Measurements from ENCODE around the gene SPDYE3. TPM values are rescaled to one million over a fixed set of nuclear protein-coding genes. Genes with fewer than 3 reads are reported as not detected.

SPDYE3 gene
- total RNA-seq, 1 experiment from 2014 or later, result not detected

DNA sequence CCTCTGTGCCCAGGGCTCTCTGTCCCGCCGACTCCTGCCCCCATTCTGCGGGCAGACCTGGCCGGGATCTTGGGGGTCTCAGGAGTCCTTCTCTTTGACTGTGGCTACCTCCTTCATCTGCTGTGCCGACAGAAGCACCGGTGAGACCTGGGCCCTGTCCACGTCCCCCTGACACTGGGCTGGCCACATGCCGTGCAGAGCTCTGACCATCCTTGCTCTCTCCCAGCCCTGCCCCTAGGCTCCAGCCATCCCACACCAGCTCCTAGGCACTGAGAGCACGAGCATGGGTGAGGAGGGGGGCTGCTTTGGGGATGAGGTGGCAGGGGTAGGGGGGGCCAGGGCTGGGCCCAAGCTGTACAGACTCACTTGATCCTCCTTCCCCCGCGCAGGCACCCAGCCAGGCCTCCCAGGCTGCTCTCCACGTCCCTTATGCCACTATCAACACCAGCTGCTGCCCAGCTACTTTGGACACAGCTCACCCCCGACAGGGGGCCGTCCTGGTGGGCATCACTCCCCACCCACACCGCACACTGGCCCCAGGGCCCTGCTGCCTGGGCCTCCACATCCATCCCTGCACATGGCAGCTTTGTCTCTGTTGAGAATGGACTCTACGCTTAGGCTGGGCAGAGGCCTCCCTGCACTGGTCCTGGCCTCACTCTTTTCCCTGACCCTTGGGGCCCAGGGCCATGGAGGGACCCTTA, 45.6 kb downstream of the SPDYE3 start:
- DNase-seq (ENCODE audit: low spot score), result no peak
- no TSS peak for BruUV-seq (replicated peaks)
- H3K36me3 ChIP-seq (ENCODE audit: insufficient read depth, low read length, poor library complexity, severe bottlenecking), result peaks cover 54% of the 10 kb centered on the region
- TF ChIP-seq, protein P1, sequence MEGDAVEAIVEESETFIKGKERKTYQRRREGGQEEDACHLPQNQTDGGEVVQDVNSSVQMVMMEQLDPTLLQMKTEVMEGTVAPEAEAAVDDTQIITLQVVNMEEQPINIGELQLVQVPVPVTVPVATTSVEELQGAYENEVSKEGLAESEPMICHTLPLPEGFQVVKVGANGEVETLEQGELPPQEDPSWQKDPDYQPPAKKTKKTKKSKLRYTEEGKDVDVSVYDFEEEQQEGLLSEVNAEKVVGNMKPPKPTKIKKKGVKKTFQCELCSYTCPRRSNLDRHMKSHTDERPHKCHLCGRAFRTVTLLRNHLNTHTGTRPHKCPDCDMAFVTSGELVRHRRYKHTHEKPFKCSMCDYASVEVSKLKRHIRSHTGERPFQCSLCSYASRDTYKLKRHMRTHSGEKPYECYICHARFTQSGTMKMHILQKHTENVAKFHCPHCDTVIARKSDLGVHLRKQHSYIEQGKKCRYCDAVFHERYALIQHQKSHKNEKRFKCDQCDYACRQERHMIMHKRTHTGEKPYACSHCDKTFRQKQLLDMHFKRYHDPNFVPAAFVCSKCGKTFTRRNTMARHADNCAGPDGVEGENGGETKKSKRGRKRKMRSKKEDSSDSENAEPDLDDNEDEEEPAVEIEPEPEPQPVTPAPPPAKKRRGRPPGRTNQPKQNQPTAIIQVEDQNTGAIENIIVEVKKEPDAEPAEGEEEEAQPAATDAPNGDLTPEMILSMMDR (conservative IDR thresholded peaks at IDR 0.05; ENCODE audit: low read depth, low read length), result no peak
- TF ChIP-seq EZH2 (IDR thresholded peaks at IDR 0.05; ENCODE audit: borderline replicate concordance, low read depth, low read length, poor library complexity, severe bottlenecking), result no peak
- POLR2A ChIA-PET (ENCODE audit: low non-redundant PET), result no interaction called here
- no peaks in the 10 kb centered on the region for H3K4me1 ChIP-seq (ENCODE audit: insufficient read depth, low read length, poor library complexity, severe bottlenecking)
- no peak overlapping the region for H3K4me3 ChIP-seq (ENCODE audit: low read depth, low read length, poor library complexity, severe bottlenecking)
- intact Hi-C loops (cut with micrococcal nuclease; ENCODE audit: unreplicated experiment), result no loop called here
- CTCF ChIA-PET, result no interaction called here
- H3K27me3 ChIP-seq (replicated peaks; ENCODE audit: insufficient read depth, low read depth, low read length, poor library complexity), result no peaks in the 10 kb centered on the region
- no peak overlapping the region for H3K27ac ChIP-seq (ENCODE audit: low read depth, low read length, poor library complexity, severe bottlenecking)
- H3K9me3 ChIP-seq (ENCODE audit: low read depth, low read length, poor library complexity, severe bottlenecking), result no peaks in the 10 kb centered on the region

DNA sequence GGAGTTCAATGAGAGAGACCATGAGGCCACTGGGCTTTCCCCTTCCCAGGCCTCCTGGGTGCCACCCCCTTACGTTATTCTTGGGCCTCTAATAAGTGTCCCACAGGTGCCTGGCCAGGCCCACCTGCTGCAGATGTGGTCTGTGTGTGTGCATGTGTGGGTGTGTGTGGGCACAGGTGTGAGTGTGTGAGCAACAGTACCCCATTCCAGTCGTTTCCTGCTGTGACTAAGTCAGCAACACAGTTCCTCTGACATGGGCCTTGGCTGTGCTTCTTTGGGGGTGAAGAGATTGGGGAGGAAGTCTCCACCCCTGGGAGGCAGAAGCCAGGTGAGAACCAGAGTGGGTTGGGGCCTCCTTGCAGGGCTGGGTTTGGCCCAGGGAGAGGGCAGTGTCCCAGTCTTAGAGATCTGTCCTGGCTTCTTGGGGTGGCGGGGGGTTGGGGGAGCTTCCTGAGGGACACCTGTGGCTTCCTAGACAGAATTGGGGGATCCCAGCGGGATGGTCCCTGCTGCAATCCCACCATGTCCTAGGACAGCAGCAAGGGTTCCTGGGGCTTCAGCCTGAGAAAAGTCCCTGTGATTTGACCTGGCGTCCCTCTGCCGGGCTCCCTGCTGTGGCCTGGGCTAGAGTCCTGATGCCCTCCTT, 46.3 kb downstream of the SPDYE3 start:
- H3K4me3 ChIP-seq (ENCODE audit: low read depth, low read length, poor library complexity, severe bottlenecking), result no peak overlapping the region
- H3K36me3 ChIP-seq (ENCODE audit: insufficient read depth, low read length, poor library complexity, severe bottlenecking), result peaks cover 56% of the 10 kb centered on the region
- no peaks in the 10 kb centered on the region for H3K27me3 ChIP-seq (replicated peaks; ENCODE audit: insufficient read depth, low read depth, low read length, poor library complexity)
- intact Hi-C loops (cut with micrococcal nuclease; ENCODE audit: unreplicated experiment), result no loop called here
- DNase-seq (ENCODE audit: low spot score), result no peak
- H3K4me1 ChIP-seq (ENCODE audit: insufficient read depth, low read length, poor library complexity, severe bottlenecking), result no peaks in the 10 kb centered on the region
- no TSS peak for BruUV-seq (replicated peaks)
- ChIA-PET POLR2A (ENCODE audit: low non-redundant PET) (no interaction called here), CTCF (no interaction called here)
- H3K9me3 ChIP-seq (ENCODE audit: low read depth, low read length, poor library complexity, severe bottlenecking), result no peaks in the 10 kb centered on the region
- H3K27ac ChIP-seq (ENCODE audit: low read depth, low read length, poor library complexity, severe bottlenecking), result no peak overlapping the region
- TF ChIP-seq EZH2 (IDR thresholded peaks at IDR 0.05; ENCODE audit: borderline replicate concordance, low read depth, low read length, poor library complexity, severe bottlenecking), result no peak
- TF ChIP-seq, protein P1 (conservative IDR thresholded peaks at IDR 0.05; ENCODE audit: low read depth, low read length), result no peak

DNA sequence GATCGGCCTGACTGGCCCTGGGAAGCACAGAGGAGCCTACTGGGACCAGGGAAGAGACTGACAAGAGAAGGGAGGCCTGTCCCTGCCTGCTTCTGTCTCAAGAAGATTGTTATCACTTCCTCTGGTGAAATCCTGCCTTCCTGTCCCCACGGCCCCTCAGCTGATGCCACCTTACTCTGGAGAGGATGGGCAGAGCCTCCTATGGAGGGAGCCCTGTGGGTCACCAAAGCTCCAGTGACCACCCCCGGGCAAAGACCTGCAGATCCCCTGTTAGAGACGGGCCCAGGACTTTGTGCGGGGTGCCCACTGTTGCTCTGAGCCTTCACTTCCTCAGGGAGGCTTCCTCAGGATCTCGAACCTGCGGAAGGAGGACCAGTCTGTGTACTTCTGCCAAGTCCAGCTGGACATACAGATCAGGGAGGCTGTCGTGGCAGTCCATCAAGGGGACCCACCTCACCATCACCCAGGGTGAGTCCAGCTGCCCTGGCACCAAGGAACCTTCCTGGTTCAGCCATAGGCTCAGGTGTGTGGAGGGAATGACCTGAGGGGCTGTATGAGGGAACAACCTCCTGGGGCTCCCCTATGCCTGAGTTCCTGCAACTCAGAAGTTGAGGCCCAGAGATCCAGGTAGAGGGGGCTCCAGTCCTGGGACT, 49.0 kb downstream of the SPDYE3 start:
- Histone ChIP-seq H3K4me1 (ENCODE audit: insufficient read depth, low read length, poor library complexity, severe bottlenecking) (no peaks in the 10 kb centered on the region), H3K4me3 (ENCODE audit: low read depth, low read length, poor library complexity, severe bottlenecking) (no peak overlapping the region), H3K36me3 (ENCODE audit: insufficient read depth, low read length, poor library complexity, severe bottlenecking) (peaks cover 65% of the 10 kb centered on the region), H3K9me3 (ENCODE audit: low read depth, low read length, poor library complexity, severe bottlenecking) (no peaks in the 10 kb centered on the region), H3K27me3 (replicated peaks; ENCODE audit: insufficient read depth, low read depth, low read length, poor library complexity) (no peaks in the 10 kb centered on the region), H3K27ac (ENCODE audit: low read depth, low read length, poor library complexity, severe bottlenecking) (no peak overlapping the region)
- intact Hi-C loops (cut with micrococcal nuclease; ENCODE audit: unreplicated experiment), result no loop called here
- POLR2A ChIA-PET (ENCODE audit: low non-redundant PET), result no interaction called here
- TF ChIP-seq, protein P1 (conservative IDR thresholded peaks at IDR 0.05; ENCODE audit: low read depth, low read length), result no peak
- no peak for TF ChIP-seq EZH2 (IDR thresholded peaks at IDR 0.05; ENCODE audit: borderline replicate concordance, low read depth, low read length, poor library complexity, severe bottlenecking)
- CTCF ChIA-PET, result no interaction called here
- DNase-seq (ENCODE audit: low spot score), result no peak
- no TSS peak for BruUV-seq (replicated peaks)

Data from A673 (cell line).